Activated naive CD4-positive, alpha-beta T cell treated with anti-CD3 and anti-CD28 coated beads for 36 hours (primary cell): Measurements from ENCODE around the gene ARMC10. TPM values are rescaled to one million over a fixed set of nuclear protein-coding genes. Genes with fewer than 3 reads are reported as not detected.
"Not testable (repeated sequence)": the region's sequence is repeated elsewhere in the genome, so short reads cannot be mapped to it uniquely, and the experiment has no call there.

Experiments used
- CTCF ChIA-PET: fragments of 350-600 bp; sonication (Branson Sonifier 250); formaldehyde crosslinking; loops from one replicate; lab custom pipeline; 2021; ENCODE audit warnings: antibody characterized with exemption; lab: Charles Lee
- DNase-seq: peaks from one replicate; pipeline ENCODE4 v3.0.0-alpha.2; 2020
- H3K27ac Mint-ChIP-seq: one replicate; pipeline ENCODE4 v1.8.0; 2021; ENCODE audit warnings: mild to moderate bottlenecking, mixed read lengths
- H3K27me3 Mint-ChIP-seq: one replicate; pipeline ENCODE4 v1.8.0; 2021; ENCODE audit warnings: low read depth, mixed read lengths
- H3K36me3 Mint-ChIP-seq: one replicate; pipeline ENCODE4 v1.8.0; 2021; ENCODE audit warnings: low read depth, mixed read lengths
- H3K4me1 Mint-ChIP-seq: one replicate; pipeline ENCODE4 v1.8.0; 2021; ENCODE audit warnings: low read depth, mixed read lengths
- H3K4me3 Mint-ChIP-seq: one replicate; pipeline ENCODE4 v1.8.0; 2021; ENCODE audit warnings: mild to moderate bottlenecking, moderate library complexity, mixed read lengths
- H3K9me3 Mint-ChIP-seq: one replicate; pipeline ENCODE4 v1.8.0; 2021; ENCODE audit warnings: mixed read lengths
- intact Hi-C: fragments of 100-400 bp; cut with micrococcal nuclease; formaldehyde crosslinking; loops from one replicate; pipeline ENCODE4 v1.15.1; 2023
- total RNA-seq, 2 experiments: library from RNA; stranded (reverse); gene quantifications; one replicate each; pipeline ENCODE4 v1.2.3, GENCODE V29; 2021

Gene ARMC10
- total RNA-seq, 2 experiments from 2014 or later: 46.6 to 50.5 TPM

GRCh38 chr7:103080923-103081322 lies 6.0 kb downstream of the ARMC10 start:
- Mint-ChIP-seq H3K9me3 (no peaks in the 10 kb centered on the region), H3K4me1 (peaks cover 33% of the 10 kb centered on the region), H3K27ac (no peak overlapping the region), H3K27me3 (no peaks in the 10 kb centered on the region), H3K4me3 (no peak overlapping the region), H3K36me3 (peaks cover 12% of the 10 kb centered on the region)
- CTCF ChIA-PET: interaction anchor here (0.6 kb wide), 1 partner anchor 322 kb away, joined by 3 read pairs; no protein-coding TSS in a partner anchor
- intact Hi-C loops: no loop called here
- DNase-seq: no peak

GRCh38 chr7:103082497-103082896 lies 7.6 kb downstream of the ARMC10 start:
- H3K4me3 Mint-ChIP-seq: no peak overlapping the region
- CTCF ChIA-PET: interaction anchor here (1.4 kb wide), 1 partner anchor 9 kb away, joined by 3 read pairs; no protein-coding TSS in a partner anchor

GRCh38 chr7:103083210-103083609 lies 8.3 kb downstream of the ARMC10 start:
- DNase-seq: no peak
- H3K4me1 Mint-ChIP-seq: peaks cover 17% of the 10 kb centered on the region
- intact Hi-C loops: no loop called here
- H3K9me3 Mint-ChIP-seq: no peaks in the 10 kb centered on the region
- CTCF ChIA-PET: no interaction called here
- H3K27ac Mint-ChIP-seq: no peak overlapping the region
- no peak overlapping the region for H3K4me3 Mint-ChIP-seq
- peaks cover 16% of the 10 kb centered on the region for H3K36me3 Mint-ChIP-seq
- H3K27me3 Mint-ChIP-seq: no peaks in the 10 kb centered on the region

More at GRCh38 chr7:103082497-103082896, 7.6 kb downstream of the ARMC10 start:
- Mint-ChIP-seq H3K27ac (no peak overlapping the region), H3K36me3 (peaks cover 19% of the 10 kb centered on the region), H3K9me3 (no peaks in the 10 kb centered on the region), H3K27me3 (no peaks in the 10 kb centered on the region), H3K4me1 (peaks cover 23% of the 10 kb centered on the region)
- DNase-seq: no peak
- intact Hi-C loops: no loop called here

- intact Hi-C loops, H3K4me3 Mint-ChIP-seq, DNase-seq, H3K27me3 Mint-ChIP-seq, H3K9me3 Mint-ChIP-seq, H3K4me1 Mint-ChIP-seq: not testable (repeated sequence)
- CTCF ChIA-PET: interaction anchor here (0.6 kb wide), 1 partner anchor 125 kb away, joined by 3 read pairs; no protein-coding TSS in a partner anchor
- Mint-ChIP-seq H3K27ac (peak overlapping the region; percentile 7), H3K36me3 (peaks cover 48% of the 10 kb centered on the region)
Observed at GRCh38 chr7:103092321-103092720, 17.4 kb downstream of the ARMC10 start.

- Mint-ChIP-seq H3K27me3 (no peaks in the 10 kb centered on the region), H3K36me3 (peaks cover 43% of the 10 kb centered on the region), H3K4me3 (no peak overlapping the region), H3K9me3 (no peaks in the 10 kb centered on the region), H3K27ac (no peak overlapping the region), H3K4me1 (no peaks in the 10 kb centered on the region)
- CTCF ChIA-PET: no interaction called here
- DNase-seq: no peak
- intact Hi-C loops: no loop called here
Observed at GRCh38 chr7:103093429-103093828, 18.5 kb downstream of the ARMC10 start.

- H3K36me3 Mint-ChIP-seq: peaks cover 42% of the 10 kb centered on the region
Observed at GRCh38 chr7:103094102-103094501, 19.2 kb downstream of the ARMC10 start.

GRCh38 chr7:103095558-103095957 lies 20.6 kb downstream of the ARMC10 start:
- H3K9me3 Mint-ChIP-seq, intact Hi-C loops, H3K27me3 Mint-ChIP-seq, H3K27ac Mint-ChIP-seq, H3K4me3 Mint-ChIP-seq, H3K4me1 Mint-ChIP-seq, DNase-seq: not testable (repeated sequence)
- CTCF ChIA-PET: interaction anchor here (0.6 kb wide), 1 partner anchor 20 kb away, joined by 3 read pairs; the partner anchor contains the start of gene ARMC10
- peaks cover 40% of the 10 kb centered on the region for H3K36me3 Mint-ChIP-seq

More at GRCh38 chr7:103094102-103094501, 19.2 kb downstream of the ARMC10 start:
- Mint-ChIP-seq H3K27ac (no peak overlapping the region), H3K4me1 (no peaks in the 10 kb centered on the region), H3K27me3 (no peaks in the 10 kb centered on the region), H3K4me3 (no peak overlapping the region), H3K9me3 (no peaks in the 10 kb centered on the region)
- CTCF ChIA-PET: no interaction called here
- intact Hi-C loops: no loop called here
- no peak for DNase-seq

GRCh38 chr7:103097041-103097440 lies 22.1 kb downstream of the ARMC10 start:
- CTCF ChIA-PET: no interaction called here
- Mint-ChIP-seq H3K27me3 (no peaks in the 10 kb centered on the region), H3K4me3 (no peak overlapping the region), H3K4me1 (no peaks in the 10 kb centered on the region), H3K9me3 (no peaks in the 10 kb centered on the region), H3K36me3 (peaks cover 35% of the 10 kb centered on the region), H3K27ac (no peak overlapping the region)
- intact Hi-C loops: no loop called here
- no peak for DNase-seq

- Mint-ChIP-seq H3K36me3 (peaks cover 15% of the 10 kb centered on the region), H3K27me3 (no peaks in the 10 kb centered on the region), H3K4me3 (no peak overlapping the region), H3K27ac (peak overlapping the region; percentile 21), H3K4me1 (no peaks in the 10 kb centered on the region), H3K9me3 (no peaks in the 10 kb centered on the region)
- intact Hi-C loops: no loop called here
- DNase-seq: no peak
- CTCF ChIA-PET: interaction anchor here (0.7 kb wide), 1 partner anchor 57 kb away, joined by 3 read pairs; no protein-coding TSS in a partner anchor
Observed at GRCh38 chr7:103100348-103100747, 25.4 kb downstream of the ARMC10 start.

- Mint-ChIP-seq H3K36me3 (peaks cover 10% of the 10 kb centered on the region), H3K27me3 (no peaks in the 10 kb centered on the region), H3K9me3 (no peaks in the 10 kb centered on the region), H3K27ac (no peak overlapping the region), H3K4me1 (no peaks in the 10 kb centered on the region), H3K4me3 (no peak overlapping the region)
- intact Hi-C loops: no loop called here
- DNase-seq: no peak
- CTCF ChIA-PET: no interaction called here
Observed at GRCh38 chr7:103101543-103101942, 26.6 kb downstream of the ARMC10 start.

GRCh38 chr7:103106005-103106702 lies 31.2 kb downstream of the ARMC10 start:
- intact Hi-C loops: no loop called here
- no peak for DNase-seq
- peaks cover 19% of the 10 kb centered on the region for H3K9me3 Mint-ChIP-seq
- H3K27me3 Mint-ChIP-seq: no peaks in the 10 kb centered on the region
- H3K4me3 Mint-ChIP-seq: no peak overlapping the region
- CTCF ChIA-PET: interaction anchor here (1.2 kb wide), 1 partner anchor 15 kb away, joined by 3 read pairs; no protein-coding TSS in a partner anchor
- H3K27ac Mint-ChIP-seq: no peak overlapping the region
- H3K4me1 Mint-ChIP-seq: peaks cover 7% of the 10 kb centered on the region
- peaks cover 39% of the 10 kb centered on the region for H3K36me3 Mint-ChIP-seq

- H3K36me3 Mint-ChIP-seq: peaks cover 44% of the 10 kb centered on the region
- intact Hi-C loops, H3K4me1 Mint-ChIP-seq, H3K27me3 Mint-ChIP-seq, DNase-seq, H3K27ac Mint-ChIP-seq, H3K4me3 Mint-ChIP-seq: not testable (repeated sequence)
- CTCF ChIA-PET: interaction anchor here (1.2 kb wide), 1 partner anchor 14 kb away, joined by 3 read pairs; no protein-coding TSS in a partner anchor
- peaks cover 19% of the 10 kb centered on the region for H3K9me3 Mint-ChIP-seq
Observed at GRCh38 chr7:103106703-103107070, 31.7 kb downstream of the ARMC10 start.

- CTCF ChIA-PET: no interaction called here
- Mint-ChIP-seq H3K27ac (no peak overlapping the region), H3K4me1 (peaks cover 5% of the 10 kb centered on the region), H3K36me3 (peaks cover 59% of the 10 kb centered on the region), H3K9me3 (peaks cover 19% of the 10 kb centered on the region), H3K27me3 (no peaks in the 10 kb centered on the region), H3K4me3 (no peak overlapping the region)
- intact Hi-C loops: no loop called here
- no peak for DNase-seq
Observed at GRCh38 chr7:103113164-103113563, 38.2 kb downstream of the ARMC10 start.
